HepG2 (cell line): Measurements from ENCODE around the gene SEC14L2. TPM values are rescaled to one million over a fixed set of nuclear protein-coding genes. Genes with fewer than 3 reads are reported as not detected.
A peak's percentile ranks its signal among the peaks of the same experiment; 100 is the strongest.

Experiments used
- ARID2 ChIP-seq: sonication (generic); formaldehyde crosslinking; IDR thresholded peaks from 2 replicates; pipeline ENCODE4 v1.8.1; 2022; ENCODE audit warnings: mild to moderate bottlenecking, missing genetic modification reagents, borderline replicate concordance
- CSRNP1 ChIP-seq: sonication (generic); formaldehyde crosslinking; IDR thresholded peaks from 2 replicates; pipeline ENCODE4 v1.8.1; 2023; ENCODE audit warnings: mild to moderate bottlenecking, missing genetic modification reagents
- DDIT3 ChIP-seq: sonication (generic); formaldehyde crosslinking; IDR thresholded peaks from 2 replicates; pipeline ENCODE4 v1.4.0; 2020; ENCODE audit warnings: mild to moderate bottlenecking, missing genetic modification reagents
- GATAD2A ChIP-seq: IDR thresholded peaks from 2 replicates; pipeline ENCODE4 v1.6.1; 2016
- HBP1 ChIP-seq: IDR thresholded peaks from 2 replicates; pipeline ENCODE4 v1.6.1; 2016; ENCODE audit warnings: low read depth, control low read depth
- HNRNPUL1 ChIP-seq: fragments of 200-400 bp; formaldehyde crosslinking; IDR thresholded peaks from 2 replicates; pipeline ENCODE4 v1.6.1; 2017; ENCODE audit warnings: low read depth, mild to moderate bottlenecking, low read length, moderate library complexity
- IRX3 ChIP-seq: sonication (generic); formaldehyde crosslinking; IDR thresholded peaks from 2 replicates; pipeline ENCODE4 v1.8.1; 2023; ENCODE audit warnings: mild to moderate bottlenecking, low read depth, missing genetic modification reagents, borderline replicate concordance
- KDM1A ChIP-seq: IDR thresholded peaks from 2 replicates; pipeline ENCODE4 v1.6.1; 2016; ENCODE audit warnings: missing compliant biosample characterization
- LCORL ChIP-seq, 2 experiments: fragments of 450-650 bp in 1 of 2; sonication (generic) in 1 of 2; formaldehyde crosslinking in 1 of 2; IDR thresholded peaks; 2 replicates each; pipeline versions ENCODE4 v1.5.0 to v1.6.1; 2017 to 2020; ENCODE audit warnings: antibody characterized with exemption in 1 of 2, missing genetic modification reagents in 1 of 2
- MATR3 ChIP-seq: sonication (generic); formaldehyde crosslinking; IDR thresholded peaks from 2 replicates; pipeline ENCODE4 v1.4.0; 2020; ENCODE audit warnings: missing genetic modification reagents
- NCOA1 ChIP-seq: sonication (generic); formaldehyde crosslinking; IDR thresholded peaks from 2 replicates; pipeline ENCODE4 v1.9.0; 2021; ENCODE audit warnings: missing genetic modification reagents
- POLR2AphosphoS2 ChIP-seq: IDR thresholded peaks from 2 replicates; pipeline ENCODE4 v1.6.1; 2011; ENCODE audit warnings: low read depth, low read length, improper control_type of control experiment
- SNAPC2 ChIP-seq: sonication (generic); formaldehyde crosslinking; IDR thresholded peaks from 2 replicates; pipeline ENCODE4 v1.8.1; 2022; ENCODE audit warnings: mild to moderate bottlenecking, missing genetic modification reagents
- YY1 ChIP-seq: IDR thresholded peaks from 2 replicates; pipeline ENCODE4 v1.6.1; 2011; ENCODE audit warnings: low read length, low read depth, moderate library complexity, mild to moderate bottlenecking; ENCODE audit not compliant: insufficient read depth, insufficient replicate concordance
- ZBTB2 ChIP-seq: sonication (generic); formaldehyde crosslinking; IDR thresholded peaks from 2 replicates; pipeline ENCODE4 v1.8.0; 2022; ENCODE audit warnings: low read depth, missing genetic modification reagents
- ZFP91 ChIP-seq: sonication (generic); formaldehyde crosslinking; IDR thresholded peaks from 2 replicates; pipeline ENCODE4 v1.9.0; 2022; ENCODE audit warnings: missing genetic modification reagents, mild to moderate bottlenecking, borderline replicate concordance
- ZFY ChIP-seq: sonication (generic); formaldehyde crosslinking; IDR thresholded peaks from 2 replicates; pipeline ENCODE4 v1.4.0; 2020; ENCODE audit warnings: missing genetic modification reagents
- ZNF576 ChIP-seq: sonication (generic); formaldehyde crosslinking; IDR thresholded peaks from 2 replicates; pipeline ENCODE4 v1.4.0; 2020; ENCODE audit warnings: mild to moderate bottlenecking, missing genetic modification reagents
- ZNF703 ChIP-seq: sonication (generic); formaldehyde crosslinking; IDR thresholded peaks from 2 replicates; pipeline ENCODE4 v1.5.1; 2020; ENCODE audit warnings: missing genetic modification reagents, mild to moderate bottlenecking, moderate library complexity, borderline replicate concordance
- ZNF768 ChIP-seq: sonication (generic); formaldehyde crosslinking; IDR thresholded peaks from 2 replicates; pipeline ENCODE4 v1.4.0; 2020; ENCODE audit warnings: missing genetic modification reagents
- ZNF841 ChIP-seq: sonication (generic); formaldehyde crosslinking; IDR thresholded peaks from 2 replicates; pipeline ENCODE4 v1.8.1; 2023; ENCODE audit warnings: missing genetic modification reagents, borderline replicate concordance
- ZZZ3 ChIP-seq: sonication (generic); formaldehyde crosslinking; IDR thresholded peaks from 2 replicates; pipeline ENCODE4 v1.4.0; 2020; ENCODE audit warnings: missing genetic modification reagents, mild to moderate bottlenecking, borderline replicate concordance
- polyA plus RNA-seq, 8 experiments: library from polyadenylated mRNA; depleted of rRNA in 3 of 8; stranded (reverse) in 7 of 8; unstranded in 1 of 8; fragments of >200 nt; fragmentation: Illumina TruSeq in 4 of 8; extraction: Trizol in 4 of 8; gene quantifications; 2 replicates each; pipeline versions ENCODE4 v1.2.1 to v1.2.3, GENCODE V29; 2011 to 2016; ENCODE audit warnings: low read depth in 4 of 8, missing spikeins in 1 of 8, mixed read lengths in 1 of 8; ENCODE audit not compliant: insufficient read depth in 1 of 8
- total RNA-seq, 5 experiments: library from RNA; depleted of rRNA; stranded (reverse); fragments of >200 nt; fragmentation: Illumina TruSeq; extraction: Trizol; gene quantifications; 2 replicates each; pipeline ENCODE4 v1.2.3, GENCODE V29; 2016; ENCODE audit warnings: low read depth in 1 of 5

Gene SEC14L2
- total and polyA plus RNA-seq, 2 of the 13 experiments (the other 11 are each of a cell fraction or from before 2014, with no cell fraction given): 4.1 to 5.1 TPM

GRCh38 chr22:30425616-30426387, 29.0 kb downstream of the SEC14L2 start, which contains the start of gene MTFP1 (continued):
- TF ChIP-seq ZBTB2 (0 out of 2 replicates have a peak, but pooled peaks have one; percentile 26), HNRNPUL1 (no peak), GATAD2A (0 out of 2 replicates have a peak, but pooled peaks have one; percentile 26), ZNF841 (CRISPR knock-in tag) (no peak), ZNF768 (CRISPR knock-in tag) (peak; percentile 9; the same call in 1 of the 2 replicates), ZNF703 (CRISPR knock-in tag) (no peak), CSRNP1 (CRISPR knock-in tag) (peak; percentile 58; the same call in 1 of the 2 replicates), YY1 (peak; percentile 80), KDM1A (no peak), POLR2AphosphoS2 (no peak), SNAPC2 (CRISPR knock-in tag) (peak; percentile 70; the same call in 1 of the 2 replicates), DDIT3 (CRISPR knock-in tag) (no peak), IRX3 (CRISPR knock-in tag) (no peak), MATR3 (CRISPR knock-in tag) (no peak), HBP1 (CRISPR knock-in tag) (peak; percentile 83; the same call in 1 of the 2 replicates), LCORL (IDR thresholded peaks at IDR 0.05) (no peak), LCORL (CRISPR knock-in tag; IDR thresholded peaks at IDR 0.05) (peak; percentile 77), ZFY (CRISPR knock-in tag) (peak; percentile 69; the same call in 1 of the 2 replicates), ARID2 (CRISPR knock-in tag) (no peak), ZNF576 (CRISPR knock-in tag) (no peak), ZFP91 (CRISPR knock-in tag) (peak; percentile 59; the same call in 1 of the 2 replicates), NCOA1 (no peak), ZZZ3 (CRISPR knock-in tag) (no peak)
